MM.1S (cell line): Measurements from ENCODE around the gene TEX19.
"Not testable (repeated sequence)": the region's sequence is repeated elsewhere in the genome, so short reads cannot be mapped to it uniquely, and the experiment has no call there.

Source experiments
- DNase-seq: peaks from one replicate; pipeline ENCODE4 v3.0.0-alpha.2; 2015
- H2AFZ ChIP-seq: fragments of 300-600 bp; sonication (generic); 2 replicates; pipeline ENCODE4 v1.6.0; 2016; ENCODE audit warnings: antibody characterized with exemption, low read length
- H3F3A ChIP-seq: fragments of 300-600 bp; sonication (generic); 2 replicates; pipeline ENCODE4 v1.6.1; 2016; ENCODE audit warnings: mild to moderate bottlenecking, antibody characterized with exemption, low read length, moderate library complexity, mixed read lengths; ENCODE audit not compliant: insufficient read depth
- H3K27ac ChIP-seq: fragments of 300-600 bp; sonication (generic); 2 replicates; pipeline ENCODE4 v1.5.1; 2016; ENCODE audit warnings: mild to moderate bottlenecking, low read length
- H3K27me3 ChIP-seq: fragments of 300-600 bp; sonication (generic); replicated peaks from 2 replicates; pipeline ENCODE4 v1.6.0; 2016; ENCODE audit warnings: low read length; ENCODE audit not compliant: insufficient read depth
- H3K36me3 ChIP-seq: fragments of 300-600 bp; sonication (generic); replicated peaks from 2 replicates; pipeline ENCODE4 v1.6.1; 2016; ENCODE audit warnings: mild to moderate bottlenecking, low read length, mixed read lengths; ENCODE audit not compliant: insufficient read depth
- H3K4me1 ChIP-seq: fragments of 300-600 bp; sonication (generic); 2 replicates; pipeline ENCODE4 v1.6.1; 2016; ENCODE audit warnings: low read length, mixed read lengths
- H3K4me2 ChIP-seq: fragments of 300-600 bp; sonication (generic); 2 replicates; pipeline ENCODE4 v1.6.0; 2016; ENCODE audit warnings: low read depth, low read length
- H3K4me3 ChIP-seq: fragments of 300-600 bp; sonication (generic); 2 replicates; pipeline ENCODE4 v1.5.1; 2016; ENCODE audit warnings: low read length, mixed read lengths
- H3K79me2 ChIP-seq: fragments of 300-600 bp; sonication (generic); 2 replicates; pipeline ENCODE4 v1.6.1; 2016; ENCODE audit warnings: mixed run types, low read length, mixed read lengths
- H3K9ac ChIP-seq: fragments of 300-600 bp; sonication (generic); 2 replicates; pipeline ENCODE4 v1.6.1; 2016; ENCODE audit warnings: low read length, mixed read lengths
- H3K9me2 ChIP-seq: fragments of 300-600 bp; sonication (generic); replicated peaks from 2 replicates; pipeline ENCODE4 v1.6.1; 2016; ENCODE audit warnings: mild to moderate bottlenecking, low read length, mixed read lengths; ENCODE audit not compliant: insufficient read depth
- H3K9me3 ChIP-seq: fragments of 300-600 bp; sonication (generic); replicated peaks from 2 replicates; pipeline ENCODE4 v1.6.1; 2016; ENCODE audit warnings: mild to moderate bottlenecking, low read length, mixed read lengths; ENCODE audit not compliant: insufficient read depth
- H4K20me1 ChIP-seq: fragments of 300-600 bp; sonication (generic); 2 replicates; pipeline ENCODE4 v1.6.1; 2016; ENCODE audit warnings: mild to moderate bottlenecking, low read length, moderate library complexity, mixed read lengths; ENCODE audit not compliant: insufficient read depth
- EZH2 ChIP-seq: fragments of 300-600 bp; sonication (generic); optimal IDR thresholded peaks from 2 replicates; pipeline ENCODE3; 2017; ENCODE audit warnings: low read depth, mild to moderate bottlenecking, antibody characterized with exemption, low read length, mixed read lengths
- EZH2phosphoT487 ChIP-seq: fragments of 300-600 bp; sonication (generic); IDR thresholded peaks from 2 replicates; pipeline ENCODE4 v1.6.1; 2018; ENCODE audit warnings: antibody characterized with exemption, low read length
- TF ChIP-seq, protein P1 (sequence below): fragments of 300-600 bp; sonication (generic); IDR thresholded peaks from 2 replicates; pipeline ENCODE4 v1.5.1; 2016; ENCODE audit warnings: antibody characterized with exemption, low read length, mixed read lengths

Gene TEX19

GRCh38 chr17:82411396-82412053 is 52.5 kb downstream of the TEX19 start:
- Histone ChIP-seq H3K9ac (no peak overlapping the region), H3K9me3 (no peaks in the 10 kb centered on the region), H3F3A (no peaks in the 10 kb centered on the region), H3K4me3 (no peak overlapping the region), H3K79me2 (peaks cover 46% of the 10 kb centered on the region), H3K9me2 (no peaks in the 10 kb centered on the region), H2AFZ (no peak overlapping the region), H3K4me2 (no peak overlapping the region), H4K20me1 (no peaks in the 10 kb centered on the region; the same call in 1 of the 2 replicates), H3K27me3 (no peaks in the 10 kb centered on the region), H3K36me3 (no peaks in the 10 kb centered on the region), H3K4me1 (no peaks in the 10 kb centered on the region), H3K27ac (no peak overlapping the region)
- DNase-seq = no peak
- TF ChIP-seq, protein P1, sequence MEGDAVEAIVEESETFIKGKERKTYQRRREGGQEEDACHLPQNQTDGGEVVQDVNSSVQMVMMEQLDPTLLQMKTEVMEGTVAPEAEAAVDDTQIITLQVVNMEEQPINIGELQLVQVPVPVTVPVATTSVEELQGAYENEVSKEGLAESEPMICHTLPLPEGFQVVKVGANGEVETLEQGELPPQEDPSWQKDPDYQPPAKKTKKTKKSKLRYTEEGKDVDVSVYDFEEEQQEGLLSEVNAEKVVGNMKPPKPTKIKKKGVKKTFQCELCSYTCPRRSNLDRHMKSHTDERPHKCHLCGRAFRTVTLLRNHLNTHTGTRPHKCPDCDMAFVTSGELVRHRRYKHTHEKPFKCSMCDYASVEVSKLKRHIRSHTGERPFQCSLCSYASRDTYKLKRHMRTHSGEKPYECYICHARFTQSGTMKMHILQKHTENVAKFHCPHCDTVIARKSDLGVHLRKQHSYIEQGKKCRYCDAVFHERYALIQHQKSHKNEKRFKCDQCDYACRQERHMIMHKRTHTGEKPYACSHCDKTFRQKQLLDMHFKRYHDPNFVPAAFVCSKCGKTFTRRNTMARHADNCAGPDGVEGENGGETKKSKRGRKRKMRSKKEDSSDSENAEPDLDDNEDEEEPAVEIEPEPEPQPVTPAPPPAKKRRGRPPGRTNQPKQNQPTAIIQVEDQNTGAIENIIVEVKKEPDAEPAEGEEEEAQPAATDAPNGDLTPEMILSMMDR = no peak
- TF ChIP-seq EZH2phosphoT487 = no peak

- not testable (repeated sequence) for H3K4me1 ChIP-seq, DNase-seq, H2AFZ ChIP-seq, H3K36me3 ChIP-seq, H3K9me3 ChIP-seq, H3K9ac ChIP-seq, H3K4me2 ChIP-seq, H3K9me2 ChIP-seq, H3F3A ChIP-seq, H3K4me3 ChIP-seq, H4K20me1 ChIP-seq, H3K27me3 ChIP-seq, H3K27ac ChIP-seq
- peaks cover 50% of the 10 kb centered on the region for H3K79me2 ChIP-seq
Measured at GRCh38 chr17:82412081-82412480, 53.0 kb downstream of the TEX19 start.

- Histone ChIP-seq H3K36me3 (no peaks in the 10 kb centered on the region), H3K9me2 (no peaks in the 10 kb centered on the region), H3K27me3 (no peaks in the 10 kb centered on the region), H2AFZ (no peak overlapping the region), H3K9me3 (no peaks in the 10 kb centered on the region), H3K9ac (no peak overlapping the region), H4K20me1 (no peaks in the 10 kb centered on the region; the same call in 1 of the 2 replicates), H3K4me1 (no peaks in the 10 kb centered on the region), H3K4me3 (no peak overlapping the region), H3K4me2 (no peak overlapping the region), H3K79me2 (peaks cover 54% of the 10 kb centered on the region), H3F3A (no peaks in the 10 kb centered on the region), H3K27ac (no peak overlapping the region)
- no peak for DNase-seq
- TF ChIP-seq, protein P1 = no peak
- no peak for TF ChIP-seq EZH2
Measured at GRCh38 chr17:82412535-82413520, 53.8 kb downstream of the TEX19 start.
